ENCODE results near the gene MTG1.
"Not testable (repeated sequence)": the region's sequence is repeated elsewhere in the genome, so short reads cannot be mapped to it uniquely, and the experiment has no call there.

The MTG1 gene

GRCh38 chr10:133454204-133454893 lies 60.4 kb downstream of the MTG1 start:
- no peak for DNase-seq

GRCh38 chr10:133455196-133455595 lies 61.2 kb downstream of the MTG1 start:
- no peak for DNase-seq

- no peak for DNase-seq
Observed at GRCh38 chr10:133455611-133456031, 61.7 kb downstream of the MTG1 start.

GRCh38 chr10:133456041-133456951 lies 62.3 kb downstream of the MTG1 start:
- no peak for DNase-seq

- no peak for DNase-seq
Observed at GRCh38 chr10:133457100-133457841, 63.3 kb downstream of the MTG1 start.

GRCh38 chr10:133458021-133458709 lies 64.2 kb downstream of the MTG1 start:
- no peak for DNase-seq

GRCh38 chr10:133458710-133459453 lies 64.9 kb downstream of the MTG1 start:
- DNase-seq, result no peak

GRCh38 chr10:133459454-133460207 lies 65.7 kb downstream of the MTG1 start:
- DNase-seq, result no peak

GRCh38 chr10:133460208-133460769 lies 66.3 kb downstream of the MTG1 start:
- DNase-seq, result no peak

- DNase-seq, result no peak
Observed at GRCh38 chr10:133461027-133461426, 67.1 kb downstream of the MTG1 start.

- no peak for DNase-seq
Observed at GRCh38 chr10:133461841-133462240, 67.9 kb downstream of the MTG1 start.

GRCh38 chr10:133462512-133463305 lies 68.8 kb downstream of the MTG1 start:
- no peak for DNase-seq

- no peak for DNase-seq
Observed at GRCh38 chr10:133464582-133465031, 70.7 kb downstream of the MTG1 start.

GRCh38 chr10:133465191-133465949 lies 71.4 kb downstream of the MTG1 start:
- DNase-seq, result no peak

GRCh38 chr10:133465950-133466474 lies 72.1 kb downstream of the MTG1 start:
- DNase-seq, result no peak

GRCh38 chr10:133466683-133467275 lies 72.8 kb downstream of the MTG1 start:
- no peak for DNase-seq

GRCh38 chr10:133467286-133467911 lies 73.4 kb downstream of the MTG1 start:
- no peak for DNase-seq

- not testable (repeated sequence) for DNase-seq
Observed at GRCh38 chr10:133469205-133469604, 75.2 kb downstream of the MTG1 start.

Measured in T-helper 2 cell (primary cell).